NCI-H2196 (cell line): ENCODE results near the gene MEX3D.
"Not testable (repeated sequence)": the region's sequence is repeated elsewhere in the genome, so short reads cannot be mapped to it uniquely, and the experiment has no call there.

Experiments used
- DNase-seq: peaks from one replicate; lab custom pipeline; 2025; ENCODE audit not compliant: unreplicated experiment; lab: John Stamatoyannopoulos, UW

MEX3D gene

DNA sequence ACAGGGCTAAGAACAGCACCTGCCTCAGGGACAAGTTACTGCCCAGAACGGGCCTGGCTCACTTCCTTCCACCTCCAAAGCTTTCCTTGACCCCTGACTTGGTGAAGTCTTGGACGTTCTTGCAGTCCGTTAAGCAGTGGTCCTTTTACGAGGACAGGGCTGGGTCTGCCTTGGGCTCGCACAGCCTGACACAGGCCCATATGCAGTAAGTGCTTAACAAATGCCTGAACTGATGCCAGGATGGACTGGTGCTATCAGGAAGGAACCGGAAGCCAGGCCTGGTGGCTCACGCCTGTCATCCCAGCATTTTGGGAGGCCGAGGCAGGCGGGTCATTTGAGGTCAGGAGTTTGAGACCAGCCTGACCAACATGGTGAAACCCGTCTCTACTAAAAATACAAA is 46.1 kb downstream of the MEX3D start:
- no peak for DNase-seq

- no peak for DNase-seq
These were observed 46.5 kb downstream of the MEX3D start for GRCh38 chr19:1521636-1522035.

DNA sequence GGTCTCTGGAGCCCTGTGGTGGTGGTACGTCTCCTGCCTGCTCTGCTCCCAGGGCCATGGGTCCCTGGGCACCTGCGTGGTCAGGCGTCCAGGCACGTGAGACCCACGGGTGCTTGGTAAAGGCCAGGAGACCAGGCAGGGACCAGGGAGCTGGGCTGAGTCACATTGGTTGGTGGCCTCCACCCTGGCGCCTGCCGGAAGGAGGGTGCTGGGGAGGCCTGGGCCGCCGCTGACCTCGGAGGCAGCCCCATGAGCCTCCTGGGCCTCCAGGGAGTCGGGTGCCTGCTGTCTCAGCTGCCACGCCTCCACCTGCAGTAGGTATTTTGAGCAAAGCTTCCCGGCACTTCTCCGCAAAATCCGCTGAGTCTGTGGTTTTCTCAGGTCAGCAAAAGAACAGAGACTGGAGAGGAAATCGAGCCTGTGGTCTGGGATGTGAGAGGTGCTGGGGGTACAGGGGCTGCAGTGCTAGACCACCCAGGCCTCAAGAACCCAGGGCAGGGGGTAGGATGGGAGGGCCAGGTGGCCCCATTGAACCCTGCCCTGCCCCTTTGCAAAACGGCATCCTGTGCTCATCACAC is 47.8 kb downstream of the MEX3D start:
- no peak for DNase-seq

DNA sequence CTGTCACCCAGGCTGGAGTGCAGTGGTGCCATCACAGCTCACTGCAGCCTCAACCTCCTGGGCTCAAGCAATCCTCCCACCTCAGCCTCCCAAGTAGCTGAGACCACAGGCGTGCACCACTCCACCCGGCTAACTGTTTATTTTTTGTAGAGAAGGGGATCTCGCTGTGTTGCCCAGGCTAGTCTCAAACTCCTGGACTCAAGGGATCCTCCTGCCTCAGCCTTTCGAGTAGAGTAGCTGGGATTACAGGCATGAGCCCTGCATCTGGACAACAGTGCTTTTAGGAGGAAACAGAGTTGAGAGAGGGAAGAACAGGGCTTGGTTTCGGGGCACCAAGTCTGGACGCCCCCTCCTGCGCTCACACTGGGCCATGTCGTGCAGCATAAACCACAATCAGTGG is 48.3 kb downstream of the MEX3D start:
- not testable (repeated sequence) for DNase-seq

- DNase-seq = no peak
These were observed 49.7 kb downstream of the MEX3D start for GRCh38 chr19:1518471-1518870.

DNA sequence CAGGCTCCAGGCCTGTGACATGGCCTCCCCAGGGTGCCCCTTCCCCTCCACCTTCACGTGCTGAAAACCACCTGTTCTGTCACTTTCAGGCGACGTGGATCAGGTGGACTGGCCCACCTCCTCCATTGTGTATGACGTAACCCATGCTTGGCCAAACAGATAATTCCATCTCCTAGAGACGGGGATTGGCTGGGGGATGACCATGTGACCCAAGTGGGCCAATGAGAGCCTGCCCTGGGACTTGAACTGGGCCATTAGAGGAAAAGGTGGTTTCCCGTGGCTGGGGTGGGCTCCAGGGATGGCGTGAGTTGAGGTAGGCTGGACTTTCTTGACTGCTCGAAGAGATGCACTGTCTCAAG is 51.8 kb downstream of the MEX3D start:
- DNase-seq = no peak

GRCh38 chr19:1514986-1515721 is 53.0 kb downstream of the MEX3D start:
- DNase-seq = no peak

- DNase-seq = no peak
These were observed 53.8 kb downstream of the MEX3D start for GRCh38 chr19:1514295-1514661.

DNA sequence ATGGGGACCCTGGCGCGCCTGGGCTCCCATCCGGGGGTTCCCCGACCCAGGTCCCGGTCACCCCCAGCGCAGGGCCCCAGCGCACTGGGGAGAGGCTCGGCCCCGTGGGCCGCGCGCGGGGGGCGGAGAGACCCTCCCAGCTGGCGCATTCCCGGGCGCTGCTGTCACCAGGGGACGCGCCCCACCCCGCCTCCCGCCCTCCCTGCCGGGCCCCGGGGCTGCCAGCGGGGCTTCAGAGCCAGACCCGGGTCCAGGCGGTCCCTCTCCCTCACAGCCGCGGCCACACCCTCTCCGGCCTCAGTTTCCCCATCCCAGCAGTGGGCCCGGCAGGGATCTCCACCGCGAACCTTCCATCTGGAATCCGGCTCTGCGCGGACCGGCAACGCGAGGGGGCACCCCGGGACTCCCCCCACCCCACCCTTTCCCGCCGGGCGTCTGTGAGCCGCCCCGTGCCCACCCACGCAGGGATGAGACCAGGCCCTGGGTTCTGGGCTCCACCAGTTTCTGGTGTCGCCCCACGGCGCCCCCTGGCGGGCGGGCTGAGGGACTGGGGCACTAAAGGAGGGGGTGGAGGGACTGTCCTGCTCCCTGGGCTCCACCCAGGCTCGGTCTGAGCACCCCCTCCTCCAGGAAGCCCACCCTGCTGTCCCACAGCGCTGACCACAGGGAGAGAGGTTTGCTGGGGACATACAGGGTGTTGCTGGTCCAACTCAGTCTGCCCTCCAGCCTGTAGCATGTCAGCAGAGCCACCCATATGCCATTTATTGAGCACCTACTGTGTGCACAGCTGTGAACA is 54.4 kb downstream of the MEX3D start:
- DNase-seq = peak; percentile 63

- DNase-seq = peak; percentile 74
These were observed 55.2 kb downstream of the MEX3D start, which contains the start of gene ADAMTSL5 for GRCh38 chr19:1512671-1513498. Gene ADAMTSL5, minus strand, starts transcription at chr19:1513019. Its CDS starts 2,076 bp downstream, at chr19:1510943.

- DNase-seq = no peak
These were observed 56.5 kb downstream of the MEX3D start for GRCh38 chr19:1511318-1512317.

- no peak for DNase-seq
These were observed 57.3 kb downstream of the MEX3D start for GRCh38 chr19:1510807-1511206.

GRCh38 chr19:1510442-1510806 is 57.7 kb downstream of the MEX3D start:
- no peak for DNase-seq

DNA sequence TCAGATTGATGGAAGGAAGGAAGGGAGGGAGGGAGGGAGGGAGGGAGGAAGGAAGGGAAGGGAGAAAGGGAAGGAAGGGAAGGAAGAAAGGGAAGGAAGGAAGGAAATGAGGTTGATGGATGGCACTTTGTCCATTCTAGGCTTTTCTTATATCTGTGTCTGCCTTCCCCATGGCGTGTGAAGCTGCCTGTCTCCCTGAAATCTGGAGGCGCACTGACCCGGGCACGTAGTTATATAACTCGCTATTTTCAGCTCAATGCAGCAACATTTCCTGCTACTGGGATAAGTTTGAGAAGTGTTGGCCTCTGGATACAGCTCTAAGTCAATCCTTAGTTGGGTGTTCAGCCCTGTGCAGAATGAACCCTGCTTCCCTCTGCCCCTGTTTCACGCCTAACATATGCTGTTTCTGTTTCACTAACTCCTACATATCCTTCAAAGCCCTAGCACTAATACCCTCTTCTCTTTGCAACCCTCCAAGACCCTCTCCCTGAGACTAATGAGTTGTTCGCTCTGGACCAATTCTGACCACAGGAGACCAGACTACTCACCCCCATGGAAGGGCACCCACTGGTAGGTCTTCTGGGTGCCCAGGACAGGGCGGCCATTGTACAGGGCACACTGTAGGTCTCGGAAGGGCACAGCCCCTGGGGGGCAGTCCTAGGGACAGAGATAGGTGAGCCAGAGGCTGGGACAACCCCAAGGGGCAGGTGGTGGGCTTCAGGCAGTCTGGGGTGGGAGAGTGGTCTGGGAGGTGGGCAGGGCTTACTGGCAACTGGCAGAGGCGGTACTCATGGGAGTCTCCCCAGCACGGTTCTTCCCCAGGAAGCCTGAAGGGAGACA is 58.3 kb downstream of the MEX3D start:
- DNase-seq = no peak

DNA sequence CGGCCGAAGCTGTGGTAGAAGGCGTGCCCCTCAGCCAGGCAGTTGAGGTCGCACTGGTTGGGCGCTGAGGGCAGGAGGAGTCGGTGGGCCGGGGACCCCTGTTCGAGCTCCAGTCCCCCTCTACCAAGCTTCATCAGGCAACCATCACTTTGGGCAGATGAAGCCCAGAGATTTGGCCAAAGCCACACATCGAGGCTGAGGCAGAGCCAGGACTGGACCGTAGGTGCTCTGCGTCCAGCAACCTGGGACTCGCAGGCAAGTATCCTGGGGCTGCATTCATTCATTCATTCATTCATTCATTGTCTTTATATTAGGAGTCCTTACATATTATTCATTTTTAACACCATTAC is 59.6 kb downstream of the MEX3D start:
- DNase-seq = no peak

DNA sequence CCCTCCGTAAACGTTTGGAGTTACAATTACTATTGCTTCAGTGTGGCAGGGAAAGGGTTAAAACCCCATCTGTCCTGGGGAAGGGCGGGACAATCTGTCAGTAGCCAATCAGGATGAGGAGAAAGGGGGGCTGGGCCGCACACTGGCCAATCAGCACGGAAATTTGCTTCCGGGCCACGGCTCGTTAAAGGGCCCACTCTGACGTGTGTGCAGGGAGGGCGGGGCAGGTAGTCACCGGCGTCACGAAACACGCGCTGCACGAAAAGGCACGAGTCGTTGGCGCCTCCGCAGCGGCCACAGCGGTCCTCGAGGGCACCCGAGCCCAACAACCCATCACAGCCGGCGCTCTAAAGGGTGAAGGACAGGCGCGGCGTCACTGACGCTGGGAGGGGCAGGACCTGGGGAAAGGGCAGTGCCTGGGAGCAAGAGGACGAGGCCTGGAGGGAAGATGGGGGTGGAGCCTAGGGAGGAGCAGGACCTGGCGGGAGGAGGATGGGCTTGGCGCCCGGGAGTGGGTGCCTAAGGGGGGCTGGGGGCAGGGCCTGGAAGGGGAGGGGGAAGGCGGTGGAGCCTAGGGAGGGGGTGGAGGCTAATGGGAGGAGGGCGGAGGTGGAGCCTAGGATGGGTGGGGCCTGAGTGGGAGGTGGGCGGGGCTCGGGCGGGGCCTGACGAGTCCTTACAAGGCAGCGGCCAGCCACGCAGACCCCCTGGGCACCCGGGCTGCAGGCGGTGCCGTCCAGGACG is 60.2 kb downstream of the MEX3D start:
- DNase-seq = peak; percentile 99

DNA sequence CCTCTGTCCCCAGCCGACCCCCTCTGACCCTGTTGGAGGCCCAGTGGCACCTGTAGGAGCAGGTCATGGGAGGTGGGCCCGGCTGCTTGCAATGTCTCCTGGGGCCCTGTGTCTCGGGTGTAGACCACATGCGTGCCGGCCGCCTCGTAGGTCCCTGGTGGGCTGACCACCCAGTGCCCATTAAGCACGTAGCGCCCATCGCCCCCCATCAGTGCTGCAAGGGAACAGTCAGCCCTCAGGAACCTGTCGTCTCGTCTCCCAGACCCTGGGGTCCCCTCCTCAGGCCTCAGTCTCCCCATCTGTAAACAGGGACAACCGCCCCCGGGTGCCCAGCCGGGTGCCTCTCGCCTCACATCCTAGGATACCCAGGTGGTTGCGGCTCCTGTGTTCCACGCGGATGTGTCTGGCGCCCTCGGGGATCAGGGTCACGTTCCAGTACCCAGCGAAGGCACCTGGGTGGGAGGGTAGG is 60.9 kb downstream of the MEX3D start:
- no peak for DNase-seq
